ENCODE results near the gene SMARCAD1. TPM values are rescaled to one million over a fixed set of nuclear protein-coding genes. Genes with fewer than 3 reads are reported as not detected.
"Not testable (repeated sequence)": the region's sequence is repeated elsewhere in the genome, so short reads cannot be mapped to it uniquely, and the experiment has no call there.

Gene SMARCAD1
- total RNA-seq, 1 donor from 2014 or later = 36.0 TPM

GRCh38 chr4:94305466-94306225 lies 98.0 kb downstream of the SMARCAD1 start:
- no peak for TF ChIP-seq EZH2 (IDR thresholded peaks at IDR 0.05; ENCODE audit: insufficient read depth, low read length)
- TF ChIP-seq CTCF (IDR thresholded peaks at IDR 0.05; ENCODE audit: insufficient read depth, low read depth, low read length) = no peak
- FAIRE-seq = no peak
- H3K4me3 ChIP-seq (ENCODE audit: insufficient read depth, low read depth, low read length) = no peak overlapping the region
- Mint-ChIP-seq H3K27ac (ENCODE audit: unreplicated experiment) (no peak overlapping the region), H3K9me3 (ENCODE audit: unreplicated experiment) (no peaks in the 10 kb centered on the region), H3K4me1 (ENCODE audit: low read depth, unreplicated experiment) (peaks cover 5% of the 10 kb centered on the region), H3K4me3 (ENCODE audit: unreplicated experiment) (no peak overlapping the region), H3K36me3 (ENCODE audit: low read depth, unreplicated experiment) (no peaks in the 10 kb centered on the region), H3K27me3 (ENCODE audit: low read depth, unreplicated experiment) (no peaks in the 10 kb centered on the region)
- no peaks in the 10 kb centered on the region for H4K20me1 ChIP-seq (ENCODE audit: insufficient read depth, low read length)
- H3K79me2 ChIP-seq (ENCODE audit: insufficient read depth, low read length) = no peaks in the 10 kb centered on the region
- no peak overlapping the region for H3K9ac ChIP-seq (ENCODE audit: low read length)
- H3K4me1 ChIP-seq (ENCODE audit: insufficient read depth, low read length) = no peaks in the 10 kb centered on the region
- H3K4me2 ChIP-seq (ENCODE audit: low read length) = no peak overlapping the region
- no peaks in the 10 kb centered on the region for H3K9me3 ChIP-seq (ENCODE audit: insufficient read depth, low read depth, low read length)
- no peak overlapping the region for H2AFZ ChIP-seq (ENCODE audit: low read depth, low read length)
- H3K27ac ChIP-seq (ENCODE audit: low read depth, low read length) = no peak overlapping the region
- no peak for DNase-seq (ENCODE audit: low read depth)
- H3K27me3 ChIP-seq (ENCODE audit: insufficient read depth, low read length) = no peaks in the 10 kb centered on the region
- no peaks in the 10 kb centered on the region for H3K36me3 ChIP-seq (ENCODE audit: insufficient read depth, low read length)

GRCh38 chr4:94306713-94307112 lies 99.0 kb downstream of the SMARCAD1 start:
- H3K4me3 ChIP-seq (ENCODE audit: insufficient read depth, low read depth, low read length) = no peak overlapping the region
- no peaks in the 10 kb centered on the region for H3K79me2 ChIP-seq (ENCODE audit: insufficient read depth, low read length)
- no peaks in the 10 kb centered on the region for H3K36me3 ChIP-seq (ENCODE audit: insufficient read depth, low read length)
- Mint-ChIP-seq H3K27me3 (ENCODE audit: low read depth, unreplicated experiment) (no peaks in the 10 kb centered on the region), H3K9me3 (ENCODE audit: unreplicated experiment) (no peaks in the 10 kb centered on the region), H3K27ac (ENCODE audit: unreplicated experiment) (no peak overlapping the region), H3K4me3 (ENCODE audit: unreplicated experiment) (no peak overlapping the region), H3K36me3 (ENCODE audit: low read depth, unreplicated experiment) (no peaks in the 10 kb centered on the region), H3K4me1 (ENCODE audit: low read depth, unreplicated experiment) (peaks cover 5% of the 10 kb centered on the region)
- H3K9me3 ChIP-seq (ENCODE audit: insufficient read depth, low read depth, low read length) = no peaks in the 10 kb centered on the region
- no peak overlapping the region for H3K4me2 ChIP-seq (ENCODE audit: low read length)
- DNase-seq (ENCODE audit: low read depth) (no peak), FAIRE-seq (no peak)
- H3K4me1 ChIP-seq (ENCODE audit: insufficient read depth, low read length) = no peaks in the 10 kb centered on the region
- no peaks in the 10 kb centered on the region for H4K20me1 ChIP-seq (ENCODE audit: insufficient read depth, low read length)
- no peak overlapping the region for H3K27ac ChIP-seq (ENCODE audit: low read depth, low read length)
- H2AFZ ChIP-seq (ENCODE audit: low read depth, low read length) = no peak overlapping the region
- H3K27me3 ChIP-seq (ENCODE audit: insufficient read depth, low read length) = no peaks in the 10 kb centered on the region
- no peak for TF ChIP-seq CTCF (IDR thresholded peaks at IDR 0.05; ENCODE audit: insufficient read depth, low read depth, low read length)
- TF ChIP-seq EZH2 (IDR thresholded peaks at IDR 0.05; ENCODE audit: insufficient read depth, low read length) = no peak
- H3K9ac ChIP-seq (ENCODE audit: low read length) = no peak overlapping the region

- Histone ChIP-seq H3K9ac (ENCODE audit: low read length) (no peak overlapping the region), H3K9me3 (ENCODE audit: insufficient read depth, low read depth, low read length) (no peaks in the 10 kb centered on the region), H3K79me2 (ENCODE audit: insufficient read depth, low read length) (no peaks in the 10 kb centered on the region), H3K4me1 (ENCODE audit: insufficient read depth, low read length) (no peaks in the 10 kb centered on the region), H4K20me1 (ENCODE audit: insufficient read depth, low read length) (no peaks in the 10 kb centered on the region), H3K4me3 (ENCODE audit: insufficient read depth, low read depth, low read length) (no peak overlapping the region), H2AFZ (ENCODE audit: low read depth, low read length) (no peak overlapping the region), H3K27me3 (ENCODE audit: insufficient read depth, low read length) (no peaks in the 10 kb centered on the region), H3K36me3 (ENCODE audit: insufficient read depth, low read length) (no peaks in the 10 kb centered on the region), H3K27ac (ENCODE audit: low read depth, low read length) (no peak overlapping the region), H3K4me2 (ENCODE audit: low read length) (no peak overlapping the region)
- Mint-ChIP-seq H3K27me3 (ENCODE audit: low read depth, unreplicated experiment) (no peaks in the 10 kb centered on the region), H3K4me3 (ENCODE audit: unreplicated experiment) (no peak overlapping the region), H3K27ac (ENCODE audit: unreplicated experiment) (no peak overlapping the region), H3K9me3 (ENCODE audit: unreplicated experiment) (no peaks in the 10 kb centered on the region), H3K4me1 (ENCODE audit: low read depth, unreplicated experiment) (peaks cover 5% of the 10 kb centered on the region), H3K36me3 (ENCODE audit: low read depth, unreplicated experiment) (no peaks in the 10 kb centered on the region)
- FAIRE-seq (no peak), DNase-seq (ENCODE audit: low read depth) (no peak)
- TF ChIP-seq CTCF (IDR thresholded peaks at IDR 0.05; ENCODE audit: insufficient read depth, low read depth, low read length) (no peak), EZH2 (IDR thresholded peaks at IDR 0.05; ENCODE audit: insufficient read depth, low read length) (no peak)
These were observed 99.7 kb downstream of the SMARCAD1 start for GRCh38 chr4:94307231-94307871.

- not testable (repeated sequence) for H3K27me3 Mint-ChIP-seq (ENCODE audit: low read depth, unreplicated experiment); H3K36me3 ChIP-seq (ENCODE audit: insufficient read depth, low read length); FAIRE-seq; H3K4me3 ChIP-seq (ENCODE audit: insufficient read depth, low read depth, low read length); H3K9ac ChIP-seq (ENCODE audit: low read length); H3K27ac ChIP-seq (ENCODE audit: low read depth, low read length); H4K20me1 ChIP-seq (ENCODE audit: insufficient read depth, low read length); H3K79me2 ChIP-seq (ENCODE audit: insufficient read depth, low read length); H3K4me3 Mint-ChIP-seq (ENCODE audit: unreplicated experiment); H2AFZ ChIP-seq (ENCODE audit: low read depth, low read length); H3K36me3 Mint-ChIP-seq (ENCODE audit: low read depth, unreplicated experiment); H3K4me2 ChIP-seq (ENCODE audit: low read length); H3K27me3 ChIP-seq (ENCODE audit: insufficient read depth, low read length); H3K9me3 ChIP-seq (ENCODE audit: insufficient read depth, low read depth, low read length); H3K4me1 ChIP-seq (ENCODE audit: insufficient read depth, low read length); H3K4me1 Mint-ChIP-seq (ENCODE audit: low read depth, unreplicated experiment); H3K27ac Mint-ChIP-seq (ENCODE audit: unreplicated experiment); DNase-seq (ENCODE audit: low read depth)
- H3K9me3 Mint-ChIP-seq (ENCODE audit: unreplicated experiment) = peaks cover 24% of the 10 kb centered on the region
These were observed 112.3 kb downstream of the SMARCAD1 start for GRCh38 chr4:94319927-94320326.
